T-helper 1 cell (primary cell): ENCODE data around the gene KRTAP20-2.

Experiments used
- DNase-seq, 5 donors: peaks; one replicate each; pipeline ENCODE4 v3.0.0-alpha.2; 2012 to 2020

KRTAP20-2 gene

DNA sequence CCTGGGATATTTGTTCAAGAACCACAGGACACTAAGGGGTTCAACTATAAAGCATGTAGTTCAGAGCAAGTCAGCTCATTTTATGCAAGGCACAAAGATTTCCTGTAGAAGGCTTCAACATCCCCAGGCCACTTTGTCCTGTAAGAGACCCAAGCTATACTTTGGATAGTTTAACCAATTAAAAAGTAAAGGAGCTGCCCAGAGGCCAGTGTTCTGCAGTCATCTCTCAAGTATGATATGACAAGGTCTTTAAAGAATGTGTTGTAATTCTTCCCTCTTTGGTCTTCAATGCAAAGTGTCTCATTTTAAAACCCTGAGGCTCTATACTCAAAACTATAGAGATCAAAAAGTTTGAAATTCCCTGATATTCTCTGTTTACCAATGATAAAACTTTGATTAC is 41.7 kb downstream of the KRTAP20-2 start:
- DNase-seq: no peak

DNA sequence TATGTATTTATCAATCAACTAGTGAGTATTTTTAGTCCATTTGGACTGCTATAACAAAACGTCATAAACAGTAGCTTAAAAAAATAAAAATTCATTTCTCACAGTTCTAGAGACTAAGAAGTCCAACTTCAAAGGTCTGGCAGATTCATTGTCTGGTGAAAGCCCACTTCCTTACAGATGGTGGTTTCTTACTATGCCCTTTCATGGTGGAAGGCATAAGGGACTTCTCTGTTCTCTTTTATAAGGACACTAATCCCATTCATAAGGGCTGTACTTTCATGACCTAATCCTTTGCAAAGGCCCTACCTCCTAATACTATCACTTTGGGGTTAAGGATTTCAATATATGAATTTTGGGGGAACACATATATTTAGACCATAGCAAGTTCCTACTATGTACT is 45.6 kb downstream of the KRTAP20-2 start:
- DNase-seq: no peak

DNA sequence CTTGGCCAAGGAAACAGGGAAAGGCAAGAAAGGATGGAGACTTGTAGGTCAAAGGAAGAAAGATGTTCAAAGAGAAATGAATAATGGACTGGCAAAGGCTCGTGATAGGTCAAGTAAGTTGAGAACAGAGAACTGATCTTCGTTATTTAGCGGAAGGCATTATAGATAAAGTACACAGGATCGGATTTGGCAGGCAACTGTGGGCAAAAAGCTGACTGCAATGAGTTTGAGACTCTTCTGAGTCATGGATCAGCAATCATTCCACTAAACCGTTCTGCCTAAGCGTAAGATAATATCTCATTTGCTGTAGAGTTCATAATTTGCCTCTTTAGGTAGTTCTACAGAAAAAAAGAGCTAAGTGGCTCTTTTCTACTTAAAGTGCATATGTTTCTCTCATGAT is 49.5 kb downstream of the KRTAP20-2 start:
- no peak for DNase-seq
